Measurements from ENCODE around the gene CSMD2. TPM values are rescaled to one million over a fixed set of nuclear protein-coding genes. Genes with fewer than 3 reads are reported as not detected.
A peak's percentile ranks its signal among the peaks of the same experiment; 100 is the strongest.

The CSMD2 gene
- total RNA-seq, 2 donors from 2014 or later = 0.62 to 2.8 TPM

- no peak overlapping the region for H3K4me3 Mint-ChIP-seq
- 83 to 86% methylated on average over 2 to 3 of the region's 3 CpGs for WGBS, 2 experiments (ENCODE audit: insufficient coverage in 1 of 2, insufficient read length in 1 of 2)
- Histone ChIP-seq H3K4me1 (ENCODE audit: control insufficient read depth, insufficient read depth, low read length) (no peaks in the 10 kb centered on the region), H3K9me3 (ENCODE audit: control insufficient read depth, low read length) (no peaks in the 10 kb centered on the region), H3K4me3 (ENCODE audit: low read length) (no peak overlapping the region), H3K27ac (ENCODE audit: low read depth, low read length) (no peak overlapping the region), H3K9ac (ENCODE audit: extremely low read depth, low read length, poor library complexity, severe bottlenecking) (no peak overlapping the region), H3K36me3 (ENCODE audit: control insufficient read depth, insufficient read depth, low read length) (no peaks in the 10 kb centered on the region), H3K27me3 (ENCODE audit: control insufficient read depth, insufficient read depth, low read length, poor library complexity, severe bottlenecking) (no peaks in the 10 kb centered on the region)
- H3K4me1 Mint-ChIP-seq = peaks cover under 1% of the 10 kb centered on the region
- DNase-seq = no peak
- H3K9me3 Mint-ChIP-seq = peaks cover 4% of the 10 kb centered on the region
- no peaks in the 10 kb centered on the region for H3K36me3 Mint-ChIP-seq (ENCODE audit: low read depth)
- no peak for TF ChIP-seq CTCF (conservative IDR thresholded peaks at IDR 0.05)
- no peak overlapping the region for H3K27ac Mint-ChIP-seq
- H3K27me3 Mint-ChIP-seq (ENCODE audit: insufficient read depth) = peaks cover 8% of the 10 kb centered on the region
Measured at GRCh38 chr1:33893147-33893830, 271.7 kb downstream of the CSMD2 start.

GRCh38 chr1:33886496-33886895 is 278.5 kb downstream of the CSMD2 start:
- Histone ChIP-seq H3K27ac (ENCODE audit: low read depth, low read length) (no peak overlapping the region), H3K9ac (ENCODE audit: extremely low read depth, low read length, poor library complexity, severe bottlenecking) (no peak overlapping the region), H3K4me3 (ENCODE audit: low read length) (no peak overlapping the region), H3K4me1 (ENCODE audit: control insufficient read depth, insufficient read depth, low read length) (no peaks in the 10 kb centered on the region), H3K36me3 (ENCODE audit: control insufficient read depth, insufficient read depth, low read length) (no peaks in the 10 kb centered on the region), H3K9me3 (ENCODE audit: control insufficient read depth, low read length) (no peaks in the 10 kb centered on the region), H3K27me3 (ENCODE audit: control insufficient read depth, insufficient read depth, low read length, poor library complexity, severe bottlenecking) (peaks cover 14% of the 10 kb centered on the region)
- Mint-ChIP-seq H3K9me3 (peaks cover 4% of the 10 kb centered on the region), H3K36me3 (ENCODE audit: low read depth) (no peaks in the 10 kb centered on the region), H3K4me1 (no peaks in the 10 kb centered on the region), H3K27ac (peak overlapping the region; percentile 0), H3K27me3 (ENCODE audit: insufficient read depth) (peaks cover 10% of the 10 kb centered on the region), H3K4me3 (no peak overlapping the region)
- WGBS, 2 experiments (ENCODE audit: insufficient coverage in 1 of 2, insufficient read length in 1 of 2) = 41 to 50% methylated on average over 5 of the region's 5 CpGs
- DNase-seq = peak; percentile 55
- TF ChIP-seq CTCF (conservative IDR thresholded peaks at IDR 0.05) = no peak

GRCh38 chr1:33880305-33880704 is 284.7 kb downstream of the CSMD2 start:
- Mint-ChIP-seq H3K4me1 (no peaks in the 10 kb centered on the region), H3K9me3 (no peaks in the 10 kb centered on the region), H3K36me3 (ENCODE audit: low read depth) (no peaks in the 10 kb centered on the region), H3K27ac (no peak overlapping the region), H3K4me3 (no peak overlapping the region), H3K27me3 (ENCODE audit: insufficient read depth) (peaks cover 20% of the 10 kb centered on the region)
- Histone ChIP-seq H3K9me3 (ENCODE audit: control insufficient read depth, low read length) (no peaks in the 10 kb centered on the region), H3K27me3 (ENCODE audit: control insufficient read depth, insufficient read depth, low read length, poor library complexity, severe bottlenecking) (peaks cover 14% of the 10 kb centered on the region), H3K4me3 (ENCODE audit: low read length) (no peak overlapping the region), H3K27ac (ENCODE audit: low read depth, low read length) (no peak overlapping the region), H3K9ac (ENCODE audit: extremely low read depth, low read length, poor library complexity, severe bottlenecking) (no peak overlapping the region), H3K4me1 (ENCODE audit: control insufficient read depth, insufficient read depth, low read length) (no peaks in the 10 kb centered on the region), H3K36me3 (ENCODE audit: control insufficient read depth, insufficient read depth, low read length) (no peaks in the 10 kb centered on the region)
- WGBS, 2 experiments (ENCODE audit: insufficient coverage in 1 of 2, insufficient read length in 1 of 2) = 77% methylated on average over 2 of the region's 2 CpGs; no CpG with 5 or more reads in 1 of the 2 experiments
- no peak for TF ChIP-seq CTCF (conservative IDR thresholded peaks at IDR 0.05)
- DNase-seq = no peak
